AML-193 (cell line): Measurements from ENCODE around the gene ZNF575.

Experiments used
- DNase-seq, 2 experiments: peaks; one replicate each; lab custom pipeline; 2025; lab: John Stamatoyannopoulos, UW

The ZNF575 gene

DNA sequence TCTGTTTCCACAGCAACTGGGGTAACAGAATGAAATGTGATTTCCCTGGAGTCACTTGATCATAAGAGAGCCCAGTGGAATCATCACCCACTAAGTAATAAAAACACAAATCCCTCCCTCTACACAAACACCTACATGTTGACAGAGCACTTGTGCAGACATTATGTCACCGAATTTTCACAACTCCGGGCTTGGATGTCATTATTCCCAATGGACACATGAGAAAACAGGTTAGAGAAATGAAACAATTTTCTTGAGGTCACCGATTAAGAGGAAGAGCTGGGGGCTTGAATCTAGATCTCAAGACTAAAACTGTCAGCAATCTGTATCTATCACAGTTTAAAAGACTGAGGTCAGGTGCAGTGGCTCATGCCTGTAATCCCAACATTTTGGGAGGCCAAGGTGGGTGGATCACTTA, 39.2 kb downstream of the ZNF575 start:
- DNase-seq: no peak

DNA sequence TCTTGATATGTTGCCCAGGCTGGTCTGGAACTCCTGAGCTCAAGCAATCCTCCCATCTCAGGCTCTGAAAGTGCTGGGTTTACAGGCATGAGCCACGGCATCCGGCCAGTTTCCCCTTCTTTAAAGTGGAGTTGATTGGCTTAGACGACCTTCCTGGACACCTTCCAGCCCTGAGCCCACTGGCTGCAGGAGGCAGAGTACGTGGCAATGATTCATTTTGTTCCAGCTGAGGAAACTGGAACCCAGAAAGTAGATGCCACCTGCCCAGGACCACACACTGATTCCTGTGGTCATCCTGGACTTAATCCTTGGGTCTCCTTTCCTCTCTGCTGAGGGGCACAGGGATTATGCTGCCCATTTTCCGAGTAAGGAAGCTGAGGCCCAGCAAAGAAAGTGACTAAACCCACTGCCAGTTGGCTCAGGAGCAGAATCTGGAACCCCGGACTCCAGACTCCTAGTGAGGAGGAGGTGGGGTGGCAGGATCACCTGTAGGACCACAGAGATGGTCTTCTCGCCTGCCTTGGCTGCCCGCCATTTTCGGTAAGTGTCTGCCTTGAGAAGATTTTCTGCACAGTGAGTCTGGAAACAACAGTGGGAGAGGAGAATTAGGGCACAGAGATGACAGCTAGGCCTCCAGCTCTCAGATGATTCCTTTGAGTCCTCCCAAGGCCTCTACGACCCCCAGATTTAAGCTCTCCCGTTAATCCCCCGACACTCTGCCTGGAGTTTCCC, 41.6 kb downstream of the ZNF575 start:
- DNase-seq: no peak

DNA sequence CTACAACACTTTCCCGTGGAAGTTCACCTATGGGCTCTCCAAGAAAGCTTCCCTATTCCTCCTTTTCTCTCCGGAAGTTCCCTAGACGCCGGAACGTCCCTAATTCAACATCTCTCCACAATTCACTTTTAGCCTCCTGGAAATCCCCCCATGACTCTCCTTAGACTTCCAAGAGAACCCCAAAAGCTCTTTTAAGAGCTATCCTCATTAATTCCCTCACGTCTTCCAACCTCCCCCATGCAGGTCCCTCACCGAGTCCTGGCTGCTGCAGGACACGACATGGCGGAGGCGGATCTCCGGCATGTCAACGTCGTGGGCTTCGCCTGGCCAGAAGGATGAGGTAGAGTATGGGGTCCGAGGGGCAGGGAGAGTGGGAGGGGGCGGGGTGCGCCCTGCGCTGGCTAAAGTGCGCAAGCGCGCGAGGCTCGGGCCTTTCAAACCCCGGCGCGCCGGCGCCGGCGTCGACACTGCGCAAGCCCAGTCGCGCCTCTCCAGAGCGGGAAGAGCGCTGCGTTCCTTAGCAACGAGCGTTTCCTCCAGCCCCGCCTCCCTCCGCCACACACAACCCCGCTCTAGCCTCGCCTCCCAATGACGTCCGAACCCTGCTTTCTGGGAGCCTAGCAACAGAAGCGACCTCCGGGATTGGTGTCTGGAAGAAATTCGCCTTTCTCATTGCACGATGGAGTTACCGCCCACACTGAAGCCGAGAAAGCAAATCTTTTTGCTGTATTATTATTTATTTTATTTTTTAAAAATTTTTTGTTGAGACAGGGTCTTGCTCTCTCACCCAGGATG, 42.4 kb downstream of the ZNF575 start, which contains the start of the genes PINLYP and XRCC1:
Gene PINLYP (plus strand): TSS at position 646 of the 795 bp plus-strand sequence. CDS start 1,391 bp downstream, outside the sequence.
Gene XRCC1 (minus strand): TSS at position 372 of the 795 bp plus-strand sequence. CDS start 69 bp downstream, at position 303.
- peak; percentile 97 to 98 for DNase-seq

DNA sequence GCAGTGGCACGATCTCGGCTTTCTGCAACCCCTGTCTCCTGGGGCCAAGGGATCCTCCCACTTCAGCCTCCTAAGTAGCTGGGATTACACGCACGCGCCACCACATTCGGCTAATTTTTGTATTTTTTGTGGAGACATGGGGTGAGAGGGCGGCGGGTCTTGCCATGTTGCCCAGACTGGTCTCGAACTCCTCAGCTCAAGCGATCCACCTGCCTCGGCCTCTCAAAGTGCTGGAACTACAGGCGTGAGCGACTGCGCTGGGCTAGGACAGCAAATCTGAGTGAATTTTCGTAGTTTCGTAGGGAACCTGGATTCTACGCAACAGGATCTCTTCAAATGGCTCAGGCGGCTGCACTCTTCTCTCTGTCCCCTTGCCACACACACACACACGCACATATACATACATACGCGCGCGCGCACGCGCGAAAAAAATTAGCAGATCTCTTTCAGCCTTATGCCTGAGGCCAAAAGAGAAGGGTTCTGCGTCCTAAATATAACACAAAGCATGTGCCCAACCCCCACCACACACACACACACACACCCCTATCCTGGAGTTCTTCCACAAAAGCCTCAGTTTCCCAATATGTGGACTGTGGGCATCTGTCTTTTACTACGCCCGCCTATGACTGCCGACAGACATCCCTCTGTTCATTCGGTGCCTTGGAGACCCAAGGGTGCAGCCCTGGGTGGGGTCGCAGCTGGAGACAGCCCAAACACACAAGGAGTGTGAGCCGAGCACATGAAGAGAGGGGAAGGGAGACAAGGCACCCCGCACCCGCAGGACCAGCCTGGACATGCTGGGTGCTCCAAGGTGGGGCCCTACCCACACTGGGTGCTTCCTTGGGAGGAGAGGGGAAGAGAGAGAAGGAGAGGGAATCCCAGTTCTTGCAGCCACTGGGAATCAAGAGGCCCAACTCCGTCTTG, 43.2 kb downstream of the ZNF575 start:
- no peak for DNase-seq

DNA sequence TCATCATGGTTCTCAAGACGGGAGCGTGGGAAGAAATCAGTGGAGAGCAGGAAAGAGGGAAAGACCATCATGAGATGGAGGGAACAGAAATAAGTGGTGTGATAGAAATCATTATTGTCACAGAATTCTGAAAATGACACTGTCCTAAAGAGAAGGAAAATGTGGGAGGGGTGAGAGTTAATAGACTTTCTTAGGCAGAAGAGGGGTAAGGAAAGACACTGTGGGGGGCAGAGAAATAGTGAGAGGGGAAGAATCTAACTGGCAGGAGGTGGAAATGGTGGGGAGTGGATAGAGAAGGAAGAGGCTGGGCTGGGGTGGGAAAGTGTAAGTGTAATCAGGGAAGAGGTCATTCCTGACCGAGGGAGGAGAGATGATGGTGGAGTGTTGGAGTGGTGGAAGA, 45.8 kb downstream of the ZNF575 start:
- DNase-seq: no peak

- DNase-seq: no peak
These were observed 48.5 kb downstream of the ZNF575 start for GRCh38 chr19:43581467-43581866.

DNA sequence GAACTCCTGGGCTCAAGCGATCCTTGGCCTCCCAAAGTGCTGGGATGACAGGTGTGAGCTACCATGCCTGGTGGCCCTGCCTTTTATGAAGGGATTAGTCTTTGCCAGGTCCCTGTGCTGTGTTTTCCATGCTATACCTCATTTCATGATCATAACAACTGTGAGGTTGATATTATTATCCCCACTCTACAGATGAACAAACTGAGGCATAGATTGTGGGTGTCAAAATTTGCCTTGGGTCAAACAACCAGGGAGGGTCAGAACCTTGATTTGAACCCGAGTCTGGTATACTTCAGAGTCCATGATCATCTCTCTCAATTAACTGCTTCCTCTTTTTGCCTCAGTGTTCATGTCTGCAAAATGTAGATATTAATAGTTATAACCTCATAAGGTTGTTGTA, 49.5 kb downstream of the ZNF575 start:
- DNase-seq: no peak

GRCh38 chr19:43584484-43584883, 51.5 kb downstream of the ZNF575 start:
- no peak for DNase-seq
